ENCODE results near the gene CD163.

DNA sequence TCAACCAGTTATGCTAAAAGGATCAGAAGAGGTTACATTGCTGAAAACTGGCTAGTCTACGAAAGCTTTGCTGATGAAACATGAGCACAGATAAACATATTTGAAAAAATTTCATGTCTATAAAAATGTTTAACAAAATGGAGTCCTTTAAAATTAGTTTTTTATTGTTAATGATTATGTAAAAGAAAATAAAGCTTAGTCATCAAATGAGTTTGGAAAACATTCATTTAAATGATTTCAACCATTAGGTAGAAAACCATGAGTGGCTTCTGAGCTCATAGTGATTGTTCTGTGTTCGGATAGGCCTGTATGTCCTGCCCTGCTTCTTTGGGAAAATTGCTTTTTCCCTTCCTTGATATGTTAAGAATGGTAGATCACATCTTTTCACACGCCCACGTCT lies 59.0 kb downstream of the CD163 start:
- TF ChIP-seq CTCF (IDR thresholded peaks at IDR 0.05; ENCODE audit: insufficient read depth, low read length, poor library complexity, severe bottlenecking) (no peak), EZH2phosphoT487 (conservative IDR thresholded peaks at IDR 0.05; ENCODE audit: low read length) (no peak)
